Adipose tissue (tissue), 3 donors: ENCODE results near the gene P3H2. TPM values are rescaled to one million over a fixed set of nuclear protein-coding genes. Genes with fewer than 3 reads are reported as not detected.

Experiments
- H3K27ac ChIP-seq: one replicate; pipeline ENCODE4 v1.5.1; 2013; ENCODE audit warnings: low read depth, low read length
- WGBS, 3 donors: extraction: QIAGEN DNeasy Blood & Tissue Kit; methylation state at CpG; one replicate each; pipeline ENCODE4 v1.1.7; 2013; 5-methylcytosine and 5-hydroxymethylcytosine counted together
- polyA plus RNA-seq, 3 donors: library from polyadenylated mRNA; stranded (reverse); fragments of 200-250 nt; gene quantifications; one replicate each; pipeline ENCODE4 v1.2.3, GENCODE V29; 2013
- donor health status: healthy with polysubstance abuse.
- donor health status: Bipolar disorder and iron deficiency.
- donor health status: healthy.

P3H2 gene
- polyA plus RNA-seq, 3 donors: 1.2 to 3.6 (median 3.5) TPM

DNA sequence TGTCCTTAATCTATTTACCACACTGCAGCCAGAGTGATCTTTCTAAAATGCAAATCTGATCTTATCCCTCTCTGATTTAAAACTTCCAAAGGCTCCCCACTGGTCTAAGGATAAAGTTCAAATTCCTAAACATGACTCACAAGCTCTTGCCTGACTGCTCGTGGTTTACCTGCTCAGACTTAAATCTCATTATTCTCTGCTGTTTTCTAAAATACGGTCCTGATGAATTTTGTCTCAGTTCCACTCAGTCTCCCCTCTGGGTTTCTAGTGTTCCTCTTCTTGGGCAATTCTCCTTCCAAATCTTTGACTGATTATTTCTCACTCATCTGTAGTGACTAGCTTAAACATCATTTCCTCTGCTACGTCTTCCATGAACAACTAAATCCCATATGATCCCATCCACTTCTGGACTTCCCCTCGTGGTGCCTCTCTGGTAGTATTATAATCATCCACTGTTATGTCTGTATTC lies 108.3 kb downstream of the P3H2 start:
- 33 to 57% (median 45%) methylated on average over 4 of the region's 4 CpGs for WGBS, 3 donors
- no peak overlapping the region for H3K27ac ChIP-seq

DNA sequence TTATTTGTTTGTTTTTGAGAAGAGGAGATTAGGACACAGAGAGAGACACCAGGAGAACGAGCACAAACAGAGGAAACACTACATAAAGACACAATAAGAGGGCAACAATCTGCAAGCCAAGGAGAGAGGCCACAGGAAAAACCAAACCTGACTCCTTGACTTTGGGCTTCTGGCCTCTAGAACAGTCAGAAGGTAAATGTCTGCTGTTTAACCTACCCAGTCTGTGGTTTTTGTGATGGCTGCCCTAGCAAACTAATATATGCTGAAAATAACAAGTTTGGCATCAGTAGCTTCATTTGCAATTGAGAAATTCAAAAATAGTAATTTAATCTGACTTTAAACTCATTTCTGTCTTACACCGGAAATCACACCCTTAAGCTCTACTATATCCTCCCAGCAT lies 110.2 kb downstream of the P3H2 start:
- no peak overlapping the region for H3K27ac ChIP-seq
- 51 to 89% (median 83%) methylated on average over 2 of the region's 2 CpGs for WGBS, 3 donors

DNA sequence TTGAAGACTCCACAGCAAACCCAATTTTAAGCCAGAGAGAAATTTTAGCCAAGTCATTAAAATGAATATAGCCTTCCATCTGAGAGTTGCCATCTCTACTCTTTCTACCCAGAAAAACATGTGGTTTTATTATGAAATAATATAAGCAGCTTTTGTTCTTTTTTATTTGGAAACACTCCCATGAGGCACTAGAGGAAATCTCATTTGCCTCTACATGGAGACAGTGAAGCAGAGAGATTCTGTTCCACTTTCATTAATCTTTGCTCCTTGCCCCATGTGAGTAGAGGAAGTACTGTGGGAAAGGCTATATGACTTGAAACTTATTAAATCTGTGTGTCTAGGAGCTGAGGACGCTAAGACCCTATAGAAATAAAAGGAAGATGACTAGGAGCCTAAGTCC lies 111.1 kb downstream of the P3H2 start:
- H3K27ac ChIP-seq: no peak overlapping the region
- WGBS, 3 donors: 46 to 62% (median 55%) methylated on average over 1 of the region's 1 CpG

DNA sequence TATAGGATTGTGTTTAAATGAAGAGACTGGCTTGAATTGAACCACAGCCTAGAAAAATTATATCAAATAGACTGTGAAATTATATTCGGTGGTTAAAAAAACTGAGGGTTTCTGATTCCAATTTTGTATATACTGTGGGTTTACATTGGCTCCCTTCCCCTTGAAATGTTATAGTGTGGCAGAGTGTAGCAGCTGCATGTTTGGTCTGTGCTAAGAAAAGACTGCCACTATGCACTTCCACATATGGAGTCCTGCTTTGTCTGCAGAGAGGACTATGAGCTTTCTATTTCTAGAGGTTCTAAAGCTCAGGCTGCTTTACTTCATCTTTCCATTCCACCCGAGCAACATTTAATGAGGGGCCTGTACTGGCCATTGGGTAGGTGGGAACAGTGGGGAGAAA lies 112.3 kb downstream of the P3H2 start:
- WGBS, 3 donors: 78 to 88% (median 84%) methylated on average over 2 of the region's 2 CpGs
- no peak overlapping the region for H3K27ac ChIP-seq

DNA sequence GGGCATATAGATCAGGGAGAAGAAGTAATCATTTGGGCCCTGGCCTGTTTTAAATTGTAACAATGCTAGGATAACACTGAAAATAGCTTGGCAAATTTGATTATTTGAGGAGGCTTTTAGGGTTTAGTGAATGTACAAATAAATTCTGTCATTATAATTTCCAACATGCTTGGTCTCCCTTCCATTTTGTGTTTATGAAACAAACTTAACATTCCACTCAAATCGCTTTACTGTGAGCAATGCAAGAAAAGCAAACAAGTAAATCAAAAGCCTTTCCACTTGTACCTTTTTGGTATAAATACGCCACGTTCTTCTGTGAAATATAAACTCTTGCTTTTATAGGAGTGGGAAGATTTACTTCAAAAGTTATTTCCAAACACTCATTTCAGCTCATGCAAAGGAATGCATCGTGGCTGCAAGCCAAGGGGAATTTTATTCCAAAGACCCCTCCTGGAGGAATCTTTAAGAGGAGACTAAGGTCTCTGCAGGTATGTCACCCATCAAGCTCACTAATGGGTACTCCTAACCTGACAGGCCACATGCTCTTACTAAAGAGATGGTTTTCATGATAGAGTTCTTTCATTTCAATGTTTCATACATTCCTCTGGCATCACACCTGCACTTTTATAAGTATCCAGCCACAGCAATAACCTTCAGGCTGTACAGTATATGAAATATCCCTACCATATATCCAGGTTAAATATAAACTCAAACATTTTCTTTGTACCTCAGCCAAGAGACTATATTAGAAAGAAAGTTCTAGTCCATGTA lies 115.2 kb downstream of the P3H2 start:
- no peak overlapping the region for H3K27ac ChIP-seq
- WGBS, 3 donors: 75 to 87% (median 84%) methylated on average over 4 of the region's 4 CpGs

GRCh38 chr3:190004656-190005055 lies 116.0 kb downstream of the P3H2 start:
- H3K27ac ChIP-seq: no peak overlapping the region
- WGBS, 3 donors: 76 to 85% (median 82%) methylated on average over 5 of the region's 5 CpGs

DNA sequence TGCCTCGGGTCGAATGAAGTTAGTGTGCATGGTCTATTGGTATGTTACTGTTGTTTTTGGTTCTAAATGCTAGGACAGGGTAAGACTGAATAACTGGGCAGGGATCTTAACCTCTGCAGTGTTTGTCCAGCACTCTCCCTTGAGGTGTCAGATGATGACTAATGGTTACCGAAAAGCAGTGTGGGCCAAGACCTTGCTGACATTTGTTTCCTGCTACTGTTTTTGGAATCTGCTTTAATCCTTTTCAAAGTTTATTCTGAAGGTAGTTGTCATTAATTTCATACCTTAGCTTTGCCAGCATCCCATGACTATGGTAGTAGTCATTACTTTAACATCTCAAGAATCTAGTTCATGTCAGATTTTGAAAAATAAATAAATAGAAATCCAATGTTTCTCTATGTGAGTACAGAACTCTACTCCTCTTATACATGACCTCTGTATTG lies 117.0 kb downstream of the P3H2 start:
- no peak overlapping the region for H3K27ac ChIP-seq
- 39 to 58% (median 48%) methylated on average over 3 of the region's 3 CpGs for WGBS, 3 donors

DNA sequence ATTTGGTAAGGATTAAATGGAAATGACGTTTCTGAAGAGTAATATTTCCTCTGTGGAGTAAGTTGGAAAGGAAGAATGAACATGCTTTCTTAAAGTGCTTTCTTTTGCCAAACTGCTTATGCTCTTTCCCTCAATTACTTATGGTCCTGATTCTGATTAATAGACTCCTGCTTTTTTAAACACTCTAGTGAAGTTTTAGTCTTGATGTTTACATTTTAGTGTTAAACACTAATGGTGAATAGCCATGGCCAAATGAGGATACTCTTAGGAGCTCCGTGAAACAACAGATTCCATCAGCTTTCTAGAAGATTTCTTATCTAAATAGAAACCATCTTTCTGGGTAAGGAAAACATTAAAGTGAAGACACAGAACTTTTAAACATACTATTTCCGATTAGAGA lies 117.6 kb downstream of the P3H2 start:
- no peak overlapping the region for H3K27ac ChIP-seq
- WGBS, 3 donors: 47 to 63% (median 52%) methylated on average over 3 of the region's 3 CpGs

DNA sequence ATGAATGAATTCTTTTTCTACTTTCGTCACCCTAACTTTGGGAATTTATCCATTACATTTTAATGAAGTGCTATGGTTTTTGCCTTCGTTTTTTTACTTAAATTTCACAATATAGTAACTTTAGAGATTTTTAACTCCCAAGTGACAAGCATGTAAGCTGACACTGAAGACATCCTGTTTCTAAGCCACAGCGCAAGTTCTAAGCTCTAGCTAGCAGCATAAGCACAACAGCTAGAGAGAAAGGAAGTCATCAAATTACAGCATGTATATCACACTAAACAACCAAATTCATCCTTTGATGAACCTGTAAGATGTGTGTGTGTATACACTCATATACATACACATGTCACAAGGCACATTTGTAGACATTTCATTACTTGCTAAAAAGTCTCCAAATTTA lies 119.3 kb downstream of the P3H2 start:
- H3K27ac ChIP-seq: no peak overlapping the region
- 54 to 70% (median 65%) methylated on average over 3 of the region's 3 CpGs for WGBS, 3 donors

DNA sequence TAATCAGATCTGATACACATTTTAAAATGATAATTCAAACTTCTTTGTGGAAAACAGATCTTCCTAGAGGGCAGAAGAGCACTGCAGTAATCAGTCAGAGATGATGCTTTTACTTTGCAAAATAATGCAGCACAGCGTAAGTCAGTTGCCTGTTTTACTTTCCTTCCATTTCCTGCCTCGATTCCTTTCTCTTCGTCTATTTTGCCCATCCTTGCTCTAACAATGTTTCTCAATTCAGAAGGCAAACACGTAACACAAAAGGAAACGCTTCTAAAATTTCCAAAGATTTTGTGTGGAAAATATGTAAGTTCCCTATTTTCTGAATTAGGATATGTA lies 119.9 kb downstream of the P3H2 start:
- no peak overlapping the region for H3K27ac ChIP-seq
- WGBS, 3 donors: 54 to 78% (median 64%) methylated on average over 5 of the region's 5 CpGs

GRCh38 chr3:190000187-190000860 lies 120.4 kb downstream of the P3H2 start:
- H3K27ac ChIP-seq: no peak overlapping the region
- 52 to 81% (median 76%) methylated on average over 4 of the region's 4 CpGs for whole genome bisulfite sequencing, 3 donors

DNA sequence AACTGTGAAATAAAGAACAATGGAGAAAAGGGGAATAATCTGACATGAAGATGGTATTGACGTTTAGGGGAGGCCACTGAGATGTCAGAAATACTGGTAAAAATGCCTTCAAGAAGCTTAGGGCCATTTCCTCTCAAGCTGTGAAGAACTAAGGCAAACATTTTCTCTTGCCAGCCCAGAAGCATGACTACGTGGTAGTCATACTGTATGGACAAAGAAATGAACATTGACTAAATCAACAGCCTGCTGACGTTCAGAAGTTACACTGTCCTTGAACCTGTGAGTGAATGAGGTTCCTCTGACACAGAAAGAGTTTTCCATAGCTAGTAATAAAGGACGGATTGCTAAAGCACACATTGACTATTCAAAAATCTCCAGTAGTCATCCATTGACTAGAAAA lies 121.0 kb downstream of the P3H2 start:
- 44 to 90% (median 89%) methylated on average over 4 of the region's 4 CpGs for WGBS, 3 donors
- H3K27ac ChIP-seq: no peak overlapping the region

GRCh38 chr3:189995129-189995528 lies 125.6 kb downstream of the P3H2 start:
- H3K27ac ChIP-seq: no peak overlapping the region
- 73 to 91% (median 87%) methylated on average over 3 of the region's 3 CpGs for WGBS, 3 donors

GRCh38 chr3:189990826-189991225 lies 129.9 kb downstream of the P3H2 start:
- H3K27ac ChIP-seq: no peak overlapping the region
- 80 to 92% (median 89%) methylated on average over 5 of the region's 5 CpGs for WGBS, 3 donors

DNA sequence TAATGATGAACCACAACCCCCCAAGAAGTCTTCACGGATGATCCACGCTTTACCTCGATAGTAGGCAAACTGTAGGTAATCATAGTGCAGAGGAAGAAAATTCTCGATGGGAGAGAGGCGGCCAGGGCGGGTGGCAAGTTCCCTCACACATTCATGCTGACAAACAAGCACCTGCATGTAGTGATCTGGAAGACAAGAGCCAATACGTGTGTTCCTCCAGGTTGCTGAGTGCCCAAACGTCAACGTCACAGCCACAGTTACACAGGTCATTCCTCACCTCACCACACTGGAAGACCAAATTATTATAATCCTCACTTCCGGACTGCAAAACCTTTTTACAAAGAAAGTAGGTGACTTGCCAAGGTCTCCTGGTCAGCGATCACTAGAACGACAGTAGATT lies 131.8 kb downstream of the P3H2 start:
- 81 to 95% (median 94%) methylated on average over 12 of the region's 12 CpGs for WGBS, 3 donors
- no peak overlapping the region for H3K27ac ChIP-seq

- no peak overlapping the region for H3K27ac ChIP-seq
- 72 to 74% (median 73%) methylated on average over 3 of the region's 3 CpGs for WGBS, 3 donors
Measured at GRCh38 chr3:189988322-189988721, 132.4 kb downstream of the P3H2 start.

DNA sequence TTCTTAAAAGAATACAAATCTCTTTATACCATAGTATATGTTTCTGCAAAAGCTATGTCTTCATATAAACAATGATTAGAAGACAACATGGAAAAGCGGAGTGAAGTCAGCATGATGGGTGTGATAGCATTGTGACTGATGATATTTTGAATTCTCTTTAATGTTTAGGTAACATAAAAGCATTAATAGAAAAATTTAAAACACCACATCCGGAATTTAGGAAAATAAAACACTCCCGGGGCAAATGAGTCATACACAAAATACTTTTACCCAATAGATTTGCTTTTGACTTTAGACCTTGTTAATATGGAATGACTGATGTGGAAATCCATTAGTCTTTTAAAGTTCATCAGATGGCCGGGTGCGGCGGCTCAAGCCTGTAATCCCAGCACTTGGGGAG lies 134.7 kb downstream of the P3H2 start:
- whole genome bisulfite sequencing, 3 donors: 88 to 92% (median 88%) methylated on average over 6 of the region's 6 CpGs
- H3K27ac ChIP-seq: no peak overlapping the region

GRCh38 chr3:189983612-189984011 lies 137.1 kb downstream of the P3H2 start:
- H3K27ac ChIP-seq: no peak overlapping the region
- WGBS, 3 donors: 81 to 94% (median 92%) methylated on average over 3 of the region's 3 CpGs

DNA sequence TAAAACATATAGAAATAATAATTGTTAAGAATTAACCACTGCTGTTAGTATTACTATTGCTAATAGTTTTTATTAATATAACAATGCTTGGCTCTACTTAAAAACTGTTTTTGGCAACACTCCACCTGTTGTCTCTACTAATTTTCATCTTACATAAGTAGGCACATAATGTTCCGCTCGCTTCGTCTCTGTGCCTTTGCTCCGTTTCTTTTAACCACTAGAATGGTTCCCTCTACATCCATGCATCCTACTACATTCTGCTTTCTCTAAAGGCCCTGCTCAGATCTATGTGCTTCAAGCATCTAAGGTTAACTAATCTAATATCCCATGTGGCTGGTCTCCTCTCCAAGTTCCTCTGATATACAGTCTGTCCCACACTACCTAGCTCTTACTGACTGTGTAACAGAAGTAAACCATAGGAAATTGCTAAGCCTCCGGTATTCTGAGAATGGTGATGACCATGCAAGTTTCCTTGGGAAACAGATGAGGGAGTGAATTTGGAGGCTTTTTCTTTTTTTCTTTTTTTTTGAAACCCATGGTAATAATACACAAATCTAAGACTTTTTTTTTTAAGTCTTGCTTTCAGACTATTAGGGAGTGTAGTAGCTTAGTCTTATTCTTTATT lies 138.3 kb downstream of the P3H2 start:
- no peak overlapping the region for H3K27ac ChIP-seq
- WGBS, 3 donors: 25 to 72% (median 28%) methylated on average over 5 of the region's 5 CpGs

DNA sequence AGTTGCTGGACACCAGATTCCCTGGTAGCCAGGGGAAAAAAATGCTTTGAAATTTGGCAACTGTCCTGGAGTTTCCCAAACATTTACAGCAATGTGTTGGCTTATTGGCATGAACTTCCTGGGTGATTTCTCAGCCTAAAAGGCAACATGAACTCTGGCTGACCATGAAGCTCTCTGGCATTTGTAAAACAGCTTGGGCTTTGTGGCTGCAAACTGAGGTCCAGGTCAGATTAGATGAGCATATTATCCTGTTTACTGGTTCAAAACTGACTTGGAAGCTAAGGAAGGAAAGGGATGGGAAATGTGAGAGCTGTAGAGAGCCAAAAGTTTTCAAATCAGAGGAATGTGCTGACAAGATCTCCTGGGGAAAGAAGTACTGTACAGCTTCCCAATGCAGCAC lies 139.0 kb downstream of the P3H2 start:
- no peak overlapping the region for H3K27ac ChIP-seq
